Activated T-helper 1 cell treated with anti-CD3 and anti-CD28 coated beads, Interleukin-12 subunit alpha, Interleukin-12 subunit beta, Interleukin-2, Interleukin-4 antibody, amounts not matched to agents 30 ng/mL and 10 ng/mL and 1 ng/mL, durations not matched to agents 14 hours and 24 hours and 36 hours (primary cell): ENCODE results near the gene USPL1. TPM values are rescaled to one million over a fixed set of nuclear protein-coding genes. Genes with fewer than 3 reads are reported as not detected.
A peak's percentile ranks its signal among the peaks of the same experiment; 100 is the strongest.
"Not testable (repeated sequence)": the region's sequence is repeated elsewhere in the genome, so short reads cannot be mapped to it uniquely, and the experiment has no call there.

Experiments used
- DNase-seq: peaks from one replicate; pipeline ENCODE4 v3.0.0; 2021; ENCODE audit warnings: low spot score
- H3K27ac Mint-ChIP-seq: one replicate; pipeline ENCODE4 v1.8.0; 2021; ENCODE audit warnings: mild to moderate bottlenecking, mixed read lengths
- H3K27me3 Mint-ChIP-seq: one replicate; pipeline ENCODE4 v1.8.0; 2022; ENCODE audit warnings: mild to moderate bottlenecking, moderate library complexity, mixed read lengths; ENCODE audit not compliant: insufficient read depth
- H3K36me3 Mint-ChIP-seq: one replicate; pipeline ENCODE4 v1.8.0; 2021; ENCODE audit warnings: low read depth, mixed read lengths
- H3K4me1 Mint-ChIP-seq: one replicate; pipeline ENCODE4 v1.8.0; 2021; ENCODE audit warnings: low read depth, mixed read lengths
- H3K4me3 Mint-ChIP-seq: one replicate; pipeline ENCODE4 v1.8.0; 2021; ENCODE audit warnings: mild to moderate bottlenecking, moderate library complexity, mixed read lengths
- H3K9me3 Mint-ChIP-seq: one replicate; pipeline ENCODE4 v1.8.0; 2021; ENCODE audit warnings: mixed read lengths
- intact Hi-C: fragments of 100-400 bp; cut with micrococcal nuclease; formaldehyde crosslinking; loops from one replicate; pipeline ENCODE4 v1.15.1; 2024
- total RNA-seq: library from RNA; stranded (reverse); gene quantifications from 2 replicates; pipeline ENCODE4 v1.2.3, GENCODE V29; 2022

USPL1 gene
- total RNA-seq, 1 donor from 2014 or later = 17.2 TPM

DNA sequence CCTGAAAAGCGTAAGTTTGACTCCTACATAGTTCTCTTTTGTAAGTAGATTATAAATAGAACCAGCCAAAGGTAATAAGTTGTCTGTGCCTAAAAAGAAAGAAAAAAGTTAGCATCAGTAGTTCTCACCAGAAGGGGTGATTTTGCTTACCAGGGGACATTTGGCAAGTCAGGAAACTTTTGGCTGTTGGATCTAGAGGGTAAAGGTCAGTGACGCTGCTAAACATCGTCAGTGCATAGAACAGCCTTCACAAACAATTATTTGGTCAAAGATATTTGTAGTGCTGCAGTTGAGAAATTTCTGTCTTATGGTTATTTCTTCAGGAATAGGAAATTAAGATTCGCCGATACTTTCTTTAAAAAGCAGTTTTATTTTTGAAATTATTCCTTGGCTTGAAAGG is 2.0 kb downstream of the USPL1 start:
- Mint-ChIP-seq H3K4me1 (peaks cover 34% of the 10 kb centered on the region), H3K4me3 (peak overlapping the region; percentile 47), H3K27me3 (no peaks in the 10 kb centered on the region), H3K36me3 (peaks cover 26% of the 10 kb centered on the region), H3K27ac (no peak overlapping the region), H3K9me3 (no peaks in the 10 kb centered on the region)
- intact Hi-C loops = loop anchor here (5.0 kb wide), 2 partner anchors 197 to 472 kb away; partner anchors contain the start of gene UBE2L5
- no peak for DNase-seq

DNA sequence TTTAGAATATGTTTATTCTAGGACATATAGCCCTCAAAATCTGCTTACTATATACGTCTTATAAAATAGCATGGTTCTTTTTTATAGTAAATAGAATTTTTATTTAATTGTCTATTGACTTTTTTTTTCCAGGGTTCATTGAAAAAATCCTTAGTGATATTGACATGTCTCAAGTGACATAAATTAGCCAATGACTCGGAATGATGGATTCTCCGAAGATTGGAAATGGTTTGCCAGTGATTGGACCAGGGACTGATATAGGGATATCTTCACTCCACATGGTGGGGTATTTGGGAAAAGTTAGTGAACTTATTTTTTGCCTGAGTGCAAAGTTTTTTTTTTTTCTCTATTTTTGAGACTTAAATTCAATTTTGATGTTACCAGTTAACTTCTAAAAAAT is 3.2 kb downstream of the USPL1 start:
- intact Hi-C loops = no loop called here
- no peak overlapping the region for H3K4me3 Mint-ChIP-seq
- peaks cover 30% of the 10 kb centered on the region for H3K4me1 Mint-ChIP-seq

DNA sequence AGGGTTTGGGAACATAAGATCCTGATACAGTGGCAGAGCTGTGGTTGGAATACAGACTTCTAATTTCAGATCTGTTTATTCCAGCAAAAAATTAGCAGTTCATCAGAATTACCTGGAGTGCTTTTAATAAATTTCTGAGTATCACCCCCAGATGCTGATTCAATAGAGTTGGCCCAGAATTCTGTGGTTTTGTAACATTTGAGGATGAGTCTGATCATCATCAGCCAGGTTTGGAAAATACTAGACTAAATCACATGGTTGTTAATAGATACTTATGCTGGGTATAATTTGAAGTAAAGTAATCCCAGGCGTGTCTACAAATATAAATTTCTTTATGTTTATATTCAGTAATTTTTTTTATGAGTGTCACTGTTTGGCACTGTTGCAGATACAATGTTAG is 4.8 kb downstream of the USPL1 start:
- Mint-ChIP-seq H3K9me3 (no peaks in the 10 kb centered on the region), H3K4me3 (no peak overlapping the region), H3K4me1 (peaks cover 35% of the 10 kb centered on the region), H3K36me3 (peaks cover 33% of the 10 kb centered on the region), H3K27me3 (no peaks in the 10 kb centered on the region), H3K27ac (no peak overlapping the region)
- intact Hi-C loops = no loop called here
- no peak for DNase-seq

More for the DNA sequence above, 3.2 kb downstream of the USPL1 start:
- no peak for DNase-seq
- no peaks in the 10 kb centered on the region for H3K27me3 Mint-ChIP-seq
- no peaks in the 10 kb centered on the region for H3K9me3 Mint-ChIP-seq
- H3K36me3 Mint-ChIP-seq = peaks cover 30% of the 10 kb centered on the region
- H3K27ac Mint-ChIP-seq = no peak overlapping the region

DNA sequence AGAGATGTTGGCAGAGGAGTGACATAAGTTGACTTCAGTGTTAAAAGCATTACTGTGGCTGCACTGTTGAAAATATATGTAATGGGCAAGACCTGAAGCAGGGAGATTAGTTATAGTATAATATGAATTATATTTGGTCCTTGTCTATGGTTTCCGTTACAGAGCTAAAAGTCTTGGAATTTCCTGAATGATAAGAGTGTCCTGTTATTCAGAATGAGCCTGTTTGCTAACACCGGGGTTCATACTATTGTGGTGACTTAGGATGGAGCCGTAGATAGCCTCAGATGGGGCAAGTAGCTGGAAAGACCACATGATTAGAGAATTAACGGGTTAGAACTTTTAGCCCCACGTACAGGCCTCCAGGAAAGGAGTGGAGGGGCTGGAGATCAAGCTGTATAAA is 5.7 kb downstream of the USPL1 start:
- Mint-ChIP-seq H3K4me3 (no peak overlapping the region), H3K27ac (peak overlapping the region; percentile 16), H3K4me1 (peaks cover 40% of the 10 kb centered on the region), H3K27me3 (no peaks in the 10 kb centered on the region), H3K9me3 (no peaks in the 10 kb centered on the region), H3K36me3 (peaks cover 33% of the 10 kb centered on the region)
- intact Hi-C loops = no loop called here
- DNase-seq = no peak

DNA sequence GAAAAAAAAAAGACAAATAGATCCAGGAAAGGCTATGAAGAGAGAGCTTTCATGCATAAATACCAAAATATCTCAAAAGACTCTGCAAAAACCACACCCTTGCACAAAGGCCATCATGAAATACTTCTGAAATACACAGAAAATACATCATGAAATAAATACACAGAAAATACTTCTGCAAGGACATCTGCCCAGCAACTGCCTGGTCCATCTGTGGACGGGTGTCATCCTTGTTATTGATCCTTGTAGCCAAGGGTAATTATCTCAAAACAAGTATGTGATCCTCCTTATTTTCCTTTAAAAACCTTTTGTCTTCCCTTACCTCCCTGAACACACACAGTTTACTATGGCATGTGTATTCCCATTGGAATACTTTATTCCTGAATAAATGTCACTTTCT is 6.9 kb downstream of the USPL1 start:
- H3K36me3 Mint-ChIP-seq = peaks cover 43% of the 10 kb centered on the region
- peak overlapping the region; percentile 49 for H3K27ac Mint-ChIP-seq
- DNase-seq = no peak
- H3K4me3 Mint-ChIP-seq = no peak overlapping the region
- no peaks in the 10 kb centered on the region for H3K9me3 Mint-ChIP-seq
- H3K27me3 Mint-ChIP-seq = no peaks in the 10 kb centered on the region
- intact Hi-C loops = no loop called here
- peaks cover 48% of the 10 kb centered on the region for H3K4me1 Mint-ChIP-seq

DNA sequence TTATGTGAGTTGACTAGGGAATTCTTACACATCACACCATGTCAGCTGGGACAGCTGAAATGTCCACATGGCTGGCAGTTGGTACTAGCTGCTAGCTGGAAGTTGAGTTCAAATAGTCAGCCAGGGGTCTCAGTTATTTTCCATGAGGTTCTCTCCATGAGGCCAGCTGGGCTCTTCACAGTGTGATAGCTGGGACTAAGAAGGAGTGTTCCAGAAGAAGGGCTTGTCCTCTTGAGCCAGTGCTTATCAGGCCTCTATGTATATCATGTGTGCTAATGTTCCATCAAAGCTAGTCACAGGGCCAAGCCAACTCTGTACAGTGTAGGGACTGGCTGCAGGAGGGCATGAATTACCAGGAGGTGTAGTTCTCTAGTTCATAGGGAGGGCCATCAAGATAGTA is 11.8 kb downstream of the USPL1 start:
- H3K27me3 Mint-ChIP-seq = no peaks in the 10 kb centered on the region
- H3K4me3 Mint-ChIP-seq = no peak overlapping the region
- intact Hi-C loops = no loop called here

DNA sequence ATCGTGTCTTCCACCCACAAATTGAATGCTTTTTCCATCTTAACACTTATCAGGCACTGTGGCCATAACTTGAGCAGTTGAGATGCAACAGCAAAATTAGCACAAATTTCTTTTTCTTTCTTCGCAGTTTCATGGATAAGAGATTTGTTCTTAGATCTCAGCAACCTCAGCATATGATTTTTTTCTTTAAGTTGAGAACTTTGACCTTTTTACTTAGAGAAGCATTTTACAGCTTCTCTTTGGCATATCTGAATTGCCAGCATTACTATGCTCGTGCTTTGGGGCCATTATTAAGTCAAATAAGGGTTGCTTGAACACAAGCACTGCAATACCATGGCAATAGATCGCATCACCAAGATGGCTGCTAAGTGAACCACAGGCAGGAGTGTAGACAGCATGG is 16.1 kb downstream of the USPL1 start:
- H3K4me3 Mint-ChIP-seq = no peak overlapping the region
- no peak for DNase-seq
- no peaks in the 10 kb centered on the region for H3K27me3 Mint-ChIP-seq
- H3K4me1 Mint-ChIP-seq = peaks cover 54% of the 10 kb centered on the region
- H3K36me3 Mint-ChIP-seq = peaks cover 49% of the 10 kb centered on the region
- no peaks in the 10 kb centered on the region for H3K9me3 Mint-ChIP-seq
- intact Hi-C loops = no loop called here
- no peak overlapping the region for H3K27ac Mint-ChIP-seq

More for the DNA sequence above, 11.8 kb downstream of the USPL1 start:
- peaks cover 47% of the 10 kb centered on the region for H3K4me1 Mint-ChIP-seq
- H3K36me3 Mint-ChIP-seq = peaks cover 46% of the 10 kb centered on the region
- no peak for DNase-seq
- no peaks in the 10 kb centered on the region for H3K9me3 Mint-ChIP-seq
- no peak overlapping the region for H3K27ac Mint-ChIP-seq

DNA sequence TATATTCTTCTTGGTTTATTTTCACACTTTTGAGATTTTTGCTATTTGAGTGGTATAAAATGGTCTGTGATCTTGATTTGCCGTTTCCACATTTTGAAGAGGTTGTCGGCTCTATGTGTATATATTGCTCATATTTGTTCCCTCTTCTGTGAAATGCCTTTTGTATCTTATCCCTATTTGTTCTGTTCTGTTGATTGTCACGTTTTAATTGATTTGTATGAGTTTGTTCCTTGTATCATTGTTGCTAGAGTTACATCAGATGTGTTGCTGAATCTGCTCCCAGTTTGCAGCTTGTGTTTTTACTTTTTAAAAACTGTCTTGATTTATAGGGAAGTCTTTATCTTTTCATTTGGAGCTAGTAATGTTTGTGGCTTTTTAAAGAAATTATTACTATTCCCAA is 17.1 kb downstream of the USPL1 start:
- H3K27ac Mint-ChIP-seq = no peak overlapping the region
- H3K4me3 Mint-ChIP-seq = no peak overlapping the region
- peaks cover 47% of the 10 kb centered on the region for H3K36me3 Mint-ChIP-seq
- peaks cover 51% of the 10 kb centered on the region for H3K4me1 Mint-ChIP-seq
- intact Hi-C loops = no loop called here
- no peaks in the 10 kb centered on the region for H3K27me3 Mint-ChIP-seq
- no peak for DNase-seq
- no peaks in the 10 kb centered on the region for H3K9me3 Mint-ChIP-seq

DNA sequence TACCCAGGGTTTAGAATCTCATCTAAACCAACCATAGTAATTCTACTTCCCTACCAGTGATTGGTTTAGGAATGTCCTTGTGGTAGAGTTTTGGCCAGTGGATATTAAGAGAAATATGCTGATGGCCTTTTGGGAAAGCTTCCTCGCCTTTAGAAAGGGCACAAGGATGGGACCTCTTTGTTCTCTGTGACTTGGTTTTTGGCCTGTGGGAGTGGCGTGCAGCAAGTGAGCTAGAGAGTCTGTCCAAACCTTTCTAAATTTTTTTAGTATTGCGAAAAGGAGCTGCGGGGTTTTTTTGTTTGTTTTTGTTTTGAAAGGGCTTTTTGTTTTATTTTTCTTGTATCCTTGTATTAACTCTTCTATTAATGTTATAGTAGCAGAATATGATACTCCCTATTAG is 20.6 kb downstream of the USPL1 start:
- Mint-ChIP-seq H3K27ac (no peak overlapping the region), H3K9me3 (no peaks in the 10 kb centered on the region), H3K4me1 (peaks cover 42% of the 10 kb centered on the region), H3K36me3 (peaks cover 46% of the 10 kb centered on the region), H3K4me3 (no peak overlapping the region), H3K27me3 (no peaks in the 10 kb centered on the region)
- no peak for DNase-seq
- intact Hi-C loops = no loop called here

DNA sequence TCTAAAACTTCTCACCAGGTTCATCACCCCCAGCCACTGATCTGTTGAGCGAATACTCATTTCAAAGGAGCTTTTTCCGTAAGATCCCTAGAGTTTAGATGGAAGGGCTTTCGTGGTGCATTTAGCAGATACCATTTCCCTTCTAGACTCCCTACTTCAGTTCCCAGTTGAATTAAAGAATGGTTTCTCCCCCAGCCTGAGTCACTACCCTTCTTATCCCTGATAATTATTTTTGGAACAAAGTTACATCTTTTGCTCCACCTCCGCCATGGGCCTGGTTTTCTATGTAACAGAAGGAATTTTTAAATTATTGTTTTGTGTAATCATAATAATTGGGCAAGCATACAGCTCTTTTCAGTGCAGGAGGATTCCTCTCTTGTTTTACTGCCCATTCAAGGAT is 22.0 kb downstream of the USPL1 start:
- Mint-ChIP-seq H3K4me3 (no peak overlapping the region), H3K4me1 (peaks cover 36% of the 10 kb centered on the region), H3K27me3 (no peaks in the 10 kb centered on the region), H3K36me3 (peaks cover 39% of the 10 kb centered on the region), H3K9me3 (no peaks in the 10 kb centered on the region), H3K27ac (no peak overlapping the region)
- intact Hi-C loops = no loop called here
- no peak for DNase-seq

DNA sequence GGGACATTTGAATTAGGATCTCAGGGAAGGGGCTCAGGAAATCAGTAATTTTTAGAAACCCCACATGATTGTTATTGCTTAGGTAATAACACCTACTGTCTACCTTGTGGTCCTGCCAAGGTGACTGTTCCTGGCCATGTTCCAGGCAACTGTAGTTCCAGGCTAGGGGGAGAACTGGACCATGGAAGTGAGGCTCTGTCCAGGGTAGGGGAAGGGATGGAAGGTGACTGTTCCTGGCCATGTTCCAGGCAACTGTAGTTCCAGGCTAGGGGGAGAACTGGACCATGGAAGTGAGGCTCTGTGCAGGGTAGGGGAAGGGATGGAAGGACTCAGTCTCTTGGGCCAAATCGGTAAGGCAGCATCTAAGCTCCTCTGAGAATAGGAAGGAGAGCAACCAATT is 23.5 kb downstream of the USPL1 start:
- H3K9me3 Mint-ChIP-seq, DNase-seq, H3K27me3 Mint-ChIP-seq, intact Hi-C loops, H3K27ac Mint-ChIP-seq, H3K4me3 Mint-ChIP-seq: not testable (repeated sequence)
- Mint-ChIP-seq H3K4me1 (peaks cover 22% of the 10 kb centered on the region), H3K36me3 (peaks cover 35% of the 10 kb centered on the region)

DNA sequence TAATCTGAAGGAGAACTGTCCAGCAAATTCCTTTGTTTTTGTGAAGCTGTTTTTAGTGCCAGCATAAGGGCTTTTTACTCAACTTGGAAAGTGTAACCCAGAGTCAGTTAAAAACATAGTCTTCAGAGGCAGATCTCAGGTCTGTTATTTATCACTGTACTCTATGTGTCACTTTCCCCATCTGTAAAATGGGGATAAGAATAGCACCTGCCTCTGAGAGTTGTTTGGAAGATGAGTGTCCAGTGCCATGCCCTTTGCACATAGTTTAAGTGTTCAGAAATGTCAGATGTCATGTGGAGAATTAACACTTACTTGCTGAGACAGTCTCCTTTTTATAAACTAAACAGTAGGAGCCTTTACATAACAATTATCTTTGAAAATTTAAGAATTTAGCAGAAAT is 27.9 kb downstream of the USPL1 start:
- peaks cover 46% of the 10 kb centered on the region for H3K36me3 Mint-ChIP-seq
- no peak overlapping the region for H3K4me3 Mint-ChIP-seq
- no peak for DNase-seq
- no peak overlapping the region for H3K27ac Mint-ChIP-seq
- H3K4me1 Mint-ChIP-seq = peaks cover 18% of the 10 kb centered on the region
- H3K9me3 Mint-ChIP-seq = no peaks in the 10 kb centered on the region
- H3K27me3 Mint-ChIP-seq = no peaks in the 10 kb centered on the region
- intact Hi-C loops = no loop called here

DNA sequence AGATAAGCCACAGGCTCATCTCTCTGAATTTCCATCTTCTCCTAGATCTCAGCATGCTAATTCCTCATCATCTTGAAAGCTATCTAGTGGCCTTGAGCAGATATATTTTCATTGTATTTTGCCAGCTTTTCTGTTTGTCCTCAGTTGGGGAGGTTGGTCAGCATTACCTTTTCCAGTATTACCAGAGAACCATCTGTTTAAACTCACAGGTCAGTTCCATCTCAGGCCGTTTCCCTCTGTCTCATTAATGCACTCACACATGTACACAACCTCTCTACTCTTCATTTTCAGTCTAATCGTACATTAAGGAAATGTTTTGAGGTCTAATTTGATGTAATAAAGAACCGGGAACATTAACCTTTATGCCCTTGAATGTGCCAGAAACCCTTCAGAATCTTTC is 29.7 kb downstream of the USPL1 start:
- intact Hi-C loops = no loop called here
- DNase-seq = no peak

DNA sequence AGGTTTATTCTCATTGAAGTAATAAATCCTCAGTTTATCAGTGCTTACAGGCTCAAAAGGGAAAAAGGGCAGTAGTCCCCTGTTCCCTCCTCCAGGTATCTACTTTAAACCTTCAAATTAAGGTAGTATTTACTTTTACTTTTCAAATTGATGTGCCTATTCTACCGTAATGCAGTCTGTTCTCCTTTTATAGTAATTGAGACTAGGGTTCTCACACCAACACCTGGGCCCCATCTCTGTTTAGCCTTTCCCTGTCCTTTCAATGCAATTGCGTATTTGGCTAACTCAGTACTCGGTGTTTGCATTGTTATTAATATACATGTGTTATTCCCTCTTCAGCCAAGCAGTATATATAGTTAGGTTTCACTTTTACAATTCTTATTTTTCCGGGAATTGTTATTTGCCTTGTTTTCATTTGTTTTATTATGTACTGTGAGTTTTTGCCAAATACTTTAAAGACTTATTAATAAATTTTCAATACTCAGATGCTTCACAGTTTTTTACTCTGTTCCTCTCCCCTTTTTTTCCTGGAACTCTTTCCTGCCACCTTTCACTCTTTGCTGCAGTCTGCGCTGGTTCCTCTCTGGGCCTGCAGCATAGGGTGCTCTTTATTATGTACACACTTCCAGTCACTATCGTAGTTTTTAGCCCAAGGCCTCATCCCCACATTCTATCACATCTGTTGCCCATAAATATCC is 30.3 kb downstream of the USPL1 start:
- no peak overlapping the region for H3K4me3 Mint-ChIP-seq
- H3K4me1 Mint-ChIP-seq = peaks cover 31% of the 10 kb centered on the region
- H3K27me3 Mint-ChIP-seq = no peaks in the 10 kb centered on the region
- peak overlapping the region; percentile 18 for H3K27ac Mint-ChIP-seq
- DNase-seq = no peak
- no peaks in the 10 kb centered on the region for H3K9me3 Mint-ChIP-seq
- intact Hi-C loops = no loop called here
- H3K36me3 Mint-ChIP-seq = peaks cover 40% of the 10 kb centered on the region

More for the DNA sequence above, 29.7 kb downstream of the USPL1 start:
- Mint-ChIP-seq H3K27ac (peak overlapping the region; percentile 18), H3K4me1 (peaks cover 25% of the 10 kb centered on the region), H3K36me3 (peaks cover 39% of the 10 kb centered on the region), H3K27me3 (no peaks in the 10 kb centered on the region), H3K9me3 (no peaks in the 10 kb centered on the region), H3K4me3 (no peak overlapping the region)
